HCEC 1CT (cell line): Measurements from ENCODE around the gene PIK3R4.

Experiments
- DNase-seq: peaks from one replicate; pipeline ENCODE4 v3.0.0-alpha.2; 2017

The PIK3R4 gene

GRCh38 chr3:130739848-130740247 lies 6.8 kb downstream of the PIK3R4 start:
- no peak for DNase-seq

GRCh38 chr3:130738241-130738640 lies 8.4 kb downstream of the PIK3R4 start:
- no peak for DNase-seq

GRCh38 chr3:130737622-130738021 lies 9.0 kb downstream of the PIK3R4 start:
- peak; percentile 44 for DNase-seq

- no peak for DNase-seq
Measured at GRCh38 chr3:130733236-130733875, 13.3 kb downstream of the PIK3R4 start.

- DNase-seq = no peak
Measured at GRCh38 chr3:130732501-130732900, 14.1 kb downstream of the PIK3R4 start.

GRCh38 chr3:130731817-130732216 lies 14.8 kb downstream of the PIK3R4 start:
- DNase-seq = no peak

- no peak for DNase-seq
Measured at GRCh38 chr3:130729154-130729553, 17.5 kb downstream of the PIK3R4 start.

- no peak for DNase-seq
Measured at GRCh38 chr3:130728037-130728436, 18.6 kb downstream of the PIK3R4 start.

- no peak for DNase-seq
Measured at GRCh38 chr3:130725746-130726145, 20.9 kb downstream of the PIK3R4 start.

- DNase-seq = no peak
Measured at GRCh38 chr3:130715616-130716015, 31.0 kb downstream of the PIK3R4 start.

GRCh38 chr3:130712718-130713423 lies 33.8 kb downstream of the PIK3R4 start:
- DNase-seq = no peak

GRCh38 chr3:130711565-130712324 lies 34.9 kb downstream of the PIK3R4 start:
- no peak for DNase-seq

- no peak for DNase-seq
Measured at GRCh38 chr3:130709671-130710070, 37.0 kb downstream of the PIK3R4 start.

- DNase-seq = no peak
Measured at GRCh38 chr3:130707902-130708601, 38.6 kb downstream of the PIK3R4 start.

GRCh38 chr3:130705501-130705900 lies 41.1 kb downstream of the PIK3R4 start:
- DNase-seq = no peak

GRCh38 chr3:130702985-130703384 lies 43.6 kb downstream of the PIK3R4 start:
- DNase-seq = no peak

GRCh38 chr3:130700541-130700940 lies 46.1 kb downstream of the PIK3R4 start:
- peak; percentile 3 for DNase-seq

GRCh38 chr3:130699765-130700164 lies 46.9 kb downstream of the PIK3R4 start:
- DNase-seq = no peak

GRCh38 chr3:130693314-130693713 lies 53.3 kb downstream of the PIK3R4 start:
- no peak for DNase-seq

- DNase-seq = peak; percentile 41
Measured at GRCh38 chr3:130692455-130692854, 54.2 kb downstream of the PIK3R4 start.

GRCh38 chr3:130688697-130689470 lies 57.7 kb downstream of the PIK3R4 start:
- no peak for DNase-seq

GRCh38 chr3:130688015-130688688 lies 58.5 kb downstream of the PIK3R4 start:
- no peak for DNase-seq
